ENCODE data around the gene NME9. TPM values are rescaled to one million over a fixed set of nuclear protein-coding genes. Genes with fewer than 3 reads are reported as not detected.

Gene NME9
- total and polyA plus RNA-seq, 7 donors, result 0.23 TPM; not detected in 6

- no peak overlapping the region for H3K4me3 ChIP-seq
- H3K4me1 ChIP-seq, result peaks cover 0 to 16% (median 7%) of the 10 kb centered on the region in 4 donors
- no peak for TF ChIP-seq EP300 (IDR thresholded peaks at IDR 0.05)
- TF ChIP-seq CTCF (IDR thresholded peaks at IDR 0.05), result no peak
- no peak for TF ChIP-seq POLR2A (IDR thresholded peaks at IDR 0.05)
- no peak for TF ChIP-seq POLR2AphosphoS5 (IDR thresholded peaks at IDR 0.05)
- H3K36me3 ChIP-seq, result no peaks in the 10 kb centered on the region
- no peaks in the 10 kb centered on the region for H3K27me3 ChIP-seq
- H3K9me3 ChIP-seq, result no peaks in the 10 kb centered on the region
- intact Hi-C loops (cut with DNase I), result no loop called here
- H3K27ac ChIP-seq, result no peak overlapping the region
- no peak for DNase-seq
- 87 to 94% methylated on average over 12 of the region's 12 CpGs for WGBS, 2 donors
These were observed 2.6 kb downstream of the NME9 start for GRCh38 chr3:138326866-138327595.

- Histone ChIP-seq H3K4me1 (peaks cover 0 to 16% (median 7%) of the 10 kb centered on the region in 4 donors), H3K9me3 (no peaks in the 10 kb centered on the region), H3K27ac (no peak overlapping the region), H3K36me3 (no peaks in the 10 kb centered on the region), H3K4me3 (no peak overlapping the region), H3K27me3 (no peaks in the 10 kb centered on the region)
- DNase-seq, result no peak
- TF ChIP-seq EP300 (IDR thresholded peaks at IDR 0.05) (no peak), POLR2AphosphoS5 (IDR thresholded peaks at IDR 0.05) (no peak), CTCF (IDR thresholded peaks at IDR 0.05) (no peak), POLR2A (IDR thresholded peaks at IDR 0.05) (no peak)
- intact Hi-C loops (cut with DNase I), result no loop called here
These were observed 3.7 kb downstream of the NME9 start for GRCh38 chr3:138325990-138326389.

- intact Hi-C loops (cut with DNase I), result no loop called here
- TF ChIP-seq CTCF (IDR thresholded peaks at IDR 0.05) (no peak), POLR2AphosphoS5 (IDR thresholded peaks at IDR 0.05) (no peak)
- no peaks in the 10 kb centered on the region for H3K36me3 ChIP-seq
- WGBS, 2 donors, result 78 to 87% methylated on average over 4 of the region's 4 CpGs
- H3K27ac ChIP-seq, result no peak overlapping the region
- H3K27me3 ChIP-seq, result no peaks in the 10 kb centered on the region
- no peak for DNase-seq
- H3K9me3 ChIP-seq, result no peaks in the 10 kb centered on the region
- peaks cover 0 to 7% (median 2%) of the 10 kb centered on the region in 4 donors for H3K4me1 ChIP-seq
- H3K4me3 ChIP-seq, result no peak overlapping the region
These were observed 5.7 kb downstream of the NME9 start for GRCh38 chr3:138323971-138324370.

GRCh38 chr3:138317687-138318086 lies 12.0 kb downstream of the NME9 start:
- DNase-seq, result no peak
- H3K4me1 ChIP-seq, result no peaks in the 10 kb centered on the region
- H3K27me3 ChIP-seq, result no peaks in the 10 kb centered on the region
- H3K4me3 ChIP-seq, result no peak overlapping the region
- WGBS, 2 donors, result 89 to 93% methylated on average over 1 of the region's 1 CpG
- intact Hi-C loops (cut with DNase I), result no loop called here
- H3K9me3 ChIP-seq, result no peaks in the 10 kb centered on the region
- TF ChIP-seq POLR2AphosphoS5 (IDR thresholded peaks at IDR 0.05) (no peak), POLR2A (IDR thresholded peaks at IDR 0.05) (no peak), EP300 (IDR thresholded peaks at IDR 0.05) (no peak), CTCF (IDR thresholded peaks at IDR 0.05) (no peak)
- H3K27ac ChIP-seq, result no peak overlapping the region
- no peaks in the 10 kb centered on the region for H3K36me3 ChIP-seq

GRCh38 chr3:138314751-138315150 lies 14.9 kb downstream of the NME9 start:
- no peaks in the 10 kb centered on the region for H3K4me1 ChIP-seq
- H3K27me3 ChIP-seq, result no peaks in the 10 kb centered on the region
- no peak for TF ChIP-seq CTCF (IDR thresholded peaks at IDR 0.05)
- TF ChIP-seq EP300 (IDR thresholded peaks at IDR 0.05), result no peak
- TF ChIP-seq POLR2A (IDR thresholded peaks at IDR 0.05), result no peak
- no peak for TF ChIP-seq POLR2AphosphoS5 (IDR thresholded peaks at IDR 0.05)
- intact Hi-C loops (cut with DNase I), result no loop called here
- WGBS, 2 donors, result 60 to 78% methylated on average over 1 of the region's 1 CpG
- H3K27ac ChIP-seq, result no peak overlapping the region
- H3K9me3 ChIP-seq, result no peaks in the 10 kb centered on the region
- no peak overlapping the region for H3K4me3 ChIP-seq
- no peak for DNase-seq
- no peaks in the 10 kb centered on the region for H3K36me3 ChIP-seq

Measured in sigmoid colon (tissue), 7 donors.